HG02970 (cell line): ENCODE results near the gene ZSWIM4.

Source experiments
- ATAC-seq: cut with Tn5 transposase; IDR thresholded peaks from one replicate; pipeline ENCODE4 v1.9.1; 2021; ENCODE audit warnings: mild to moderate bottlenecking, moderate library complexity, moderate number of reproducible peaks; ENCODE audit not compliant: unreplicated experiment, low FRiP score

ZSWIM4 gene

GRCh38 chr19:13865571-13866462 is 70.6 kb downstream of the ZSWIM4 start:
- no peak for ATAC-seq

- no peak for ATAC-seq
Observed at GRCh38 chr19:13866463-13867046, 71.3 kb downstream of the ZSWIM4 start.

DNA sequence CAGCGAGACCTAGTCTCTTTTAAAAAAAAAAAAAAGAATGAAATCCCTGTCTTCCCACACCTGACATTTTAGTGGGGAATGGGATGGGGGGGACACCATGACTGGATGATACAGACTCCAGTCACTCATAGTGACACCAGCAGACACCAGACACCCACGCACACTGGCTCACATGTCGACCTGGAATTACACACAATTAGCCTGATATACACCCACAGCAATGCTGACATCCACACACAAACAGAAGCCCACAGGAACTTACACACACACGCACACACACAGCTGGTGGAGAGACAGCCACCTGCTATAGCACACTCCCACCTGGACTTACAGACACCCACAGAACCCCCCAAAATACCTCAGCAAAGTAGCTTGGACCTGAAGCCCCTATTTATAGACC is 73.4 kb downstream of the ZSWIM4 start:
- no peak for ATAC-seq

DNA sequence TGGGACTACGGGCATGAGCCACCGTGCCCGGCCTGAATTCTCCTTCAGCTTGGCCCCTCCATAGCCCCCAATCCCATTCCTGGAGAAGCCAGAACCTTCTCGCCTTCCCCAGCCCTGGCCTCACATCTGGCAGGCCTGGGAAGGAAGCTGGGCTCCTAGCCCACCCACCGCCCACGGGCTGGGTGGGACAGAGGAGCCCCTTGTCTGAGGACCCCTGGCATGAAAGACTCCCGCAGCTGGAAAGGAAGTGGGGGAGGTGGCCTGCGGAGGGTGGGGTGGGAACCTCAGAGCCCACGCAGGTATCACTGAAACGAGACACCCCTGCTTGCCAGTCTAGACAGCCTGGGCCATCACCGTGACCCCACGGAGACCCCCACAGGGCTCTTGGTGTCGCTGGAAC is 74.0 kb downstream of the ZSWIM4 start:
- ATAC-seq = no peak

DNA sequence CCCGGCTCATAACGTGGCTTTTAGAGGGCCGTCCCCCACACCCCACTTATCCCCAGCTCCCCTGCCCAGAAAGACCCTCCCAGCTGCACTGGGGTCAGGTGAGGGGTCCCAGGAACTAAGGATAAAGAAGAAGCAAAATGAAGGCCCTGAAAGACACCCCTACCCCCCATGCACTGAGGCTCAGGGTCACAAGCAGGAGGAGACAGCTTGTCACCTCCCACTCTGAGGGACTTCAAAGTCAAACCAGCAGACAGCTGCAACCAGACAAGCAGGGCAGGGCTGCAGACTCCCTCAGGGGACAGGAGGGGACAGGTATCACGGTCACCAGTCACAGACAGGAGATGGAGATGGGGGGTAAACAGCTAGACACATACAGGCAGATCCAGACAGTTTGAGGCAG is 75.6 kb downstream of the ZSWIM4 start:
- no peak for ATAC-seq

GRCh38 chr19:13872339-13872694 is 77.1 kb downstream of the ZSWIM4 start:
- no peak for ATAC-seq

- ATAC-seq = no peak
Observed at GRCh38 chr19:13872695-13873389, 77.6 kb downstream of the ZSWIM4 start.

- no peak for ATAC-seq
Observed at GRCh38 chr19:13873834-13874515, 78.7 kb downstream of the ZSWIM4 start.

DNA sequence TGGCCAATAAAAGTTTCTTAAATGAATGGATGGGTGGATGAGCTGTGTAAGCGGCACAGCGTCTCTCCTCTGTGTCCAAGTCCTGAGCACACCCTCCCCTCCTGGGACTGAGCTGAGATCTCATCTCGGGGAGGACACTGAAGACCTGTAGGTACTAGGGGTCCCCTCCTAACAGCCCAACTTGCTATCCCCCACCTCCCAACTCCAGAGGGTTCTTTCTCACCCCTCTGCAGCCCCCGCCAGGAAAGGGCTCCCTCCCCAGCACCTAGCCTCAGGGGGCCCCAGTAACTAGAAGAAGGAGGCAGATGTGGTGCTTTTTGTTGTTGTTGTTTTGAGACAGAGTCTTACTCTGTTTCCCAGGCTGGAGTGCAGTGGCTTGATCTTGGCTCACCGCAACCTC is 80.6 kb downstream of the ZSWIM4 start:
- no peak for ATAC-seq

DNA sequence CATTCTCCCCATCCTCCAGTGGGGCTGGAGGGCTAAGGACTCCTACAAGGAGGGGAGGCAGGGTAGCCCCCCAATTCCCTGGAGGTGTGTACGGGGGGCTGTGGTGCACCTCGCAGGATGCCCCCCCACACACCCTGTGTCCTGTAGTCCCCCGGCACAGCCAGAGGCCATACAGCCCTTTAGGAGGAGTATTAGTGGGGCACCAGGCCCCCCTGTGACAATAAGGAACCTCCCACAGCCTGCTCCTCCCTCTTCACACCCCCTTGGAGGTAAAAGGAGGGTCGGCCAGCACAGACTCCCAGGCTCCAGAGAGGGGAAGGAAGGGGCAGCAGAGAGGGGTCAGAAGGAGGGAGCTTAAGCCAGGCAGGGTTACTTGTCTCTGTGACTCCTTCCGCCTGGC is 81.6 kb downstream of the ZSWIM4 start, which contains the start of gene NANOS3:
Gene NANOS3, plus strand, starts transcription at position 301 of the 400 bp plus-strand sequence. CDS start 115 bp downstream, outside the sequence.
- no peak for ATAC-seq

DNA sequence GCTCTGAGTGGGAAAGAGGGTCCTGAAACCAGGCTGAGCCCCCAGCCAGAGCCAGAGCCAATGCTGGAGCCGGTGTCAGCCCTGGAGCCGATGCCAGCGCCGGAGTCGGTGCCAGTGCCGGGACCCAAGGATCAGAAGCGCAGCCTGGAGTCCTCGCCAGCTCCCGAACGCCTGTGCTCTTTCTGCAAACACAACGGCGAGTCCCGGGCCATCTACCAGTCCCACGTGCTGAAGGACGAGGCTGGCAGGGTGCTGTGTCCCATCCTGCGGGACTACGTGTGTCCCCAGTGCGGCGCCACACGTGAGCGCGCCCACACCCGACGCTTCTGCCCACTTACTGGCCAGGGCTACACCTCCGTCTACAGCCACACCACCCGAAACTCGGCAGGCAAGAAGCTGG is 82.1 kb downstream of the ZSWIM4 start:
- ATAC-seq = no peak

GRCh38 chr19:13880059-13881043 is 85.1 kb downstream of the ZSWIM4 start:
- ATAC-seq = peak; percentile 92

DNA sequence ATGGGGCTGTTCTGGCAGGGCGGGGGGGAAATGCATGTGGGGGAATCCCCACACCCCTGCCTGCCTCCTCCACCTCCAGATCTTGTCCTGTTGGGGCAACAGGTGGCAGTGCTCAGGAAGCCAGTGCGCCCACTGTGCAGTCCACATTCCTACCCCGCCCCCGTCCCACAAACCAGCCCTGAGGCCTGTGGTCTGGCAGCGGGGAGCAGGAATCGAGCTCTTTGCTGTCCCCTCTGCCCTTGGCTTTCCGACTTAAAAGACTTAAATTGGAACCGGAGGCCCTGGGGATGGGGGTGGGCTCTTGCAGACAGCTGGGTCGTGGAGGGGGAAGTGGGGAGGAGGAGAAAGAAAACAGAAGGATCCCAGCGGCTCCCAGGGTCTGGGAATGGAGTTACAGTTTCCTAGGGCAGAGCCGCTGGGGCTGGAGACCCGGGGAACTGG is 86.0 kb downstream of the ZSWIM4 start:
- ATAC-seq = no peak
